DOHH2 (cell line): ENCODE data around the gene PDE4A.
A peak's percentile ranks its signal among the peaks of the same experiment; 100 is the strongest.

Experiments
- H3F3A ChIP-seq: fragments of 200-600 bp; sonication (generic), shearing (Covaris generic); 2 replicates; pipeline ENCODE4 v1.6.0; 2016; ENCODE audit warnings: antibody characterized with exemption, mild to moderate bottlenecking; ENCODE audit not compliant: control insufficient read depth, insufficient read depth
- H3K27ac ChIP-seq: fragments of 200-600 bp; sonication (generic); 2 replicates; pipeline ENCODE4 v1.5.1; 2014; ENCODE audit warnings: low read depth, mild to moderate bottlenecking, low read length, moderate library complexity
- H3K27me3 ChIP-seq: fragments of 200-600 bp; sonication (generic); 2 replicates; pipeline ENCODE4 v1.6.1; 2014; ENCODE audit warnings: mild to moderate bottlenecking, low read length, mixed read lengths; ENCODE audit not compliant: control insufficient read depth
- H3K36me3 ChIP-seq: fragments of 200-600 bp; sonication (generic); 2 replicates; pipeline ENCODE4 v1.6.1; 2014; ENCODE audit warnings: mild to moderate bottlenecking, low read length, moderate library complexity, mixed read lengths; ENCODE audit not compliant: control insufficient read depth
- H3K4me1 ChIP-seq: fragments of 200-600 bp; sonication (generic); 2 replicates; pipeline ENCODE4 v1.6.1; 2014; ENCODE audit warnings: mild to moderate bottlenecking, low read length, mixed read lengths; ENCODE audit not compliant: control insufficient read depth
- H3K4me2 ChIP-seq: fragments of 200-600 bp; sonication (generic); 2 replicates; pipeline ENCODE4 v1.6.0; 2014; ENCODE audit warnings: mild to moderate bottlenecking, low read length, moderate library complexity
- H3K4me3 ChIP-seq: fragments of 200-600 bp; sonication (generic); 2 replicates; pipeline ENCODE4 v1.5.1; 2014; ENCODE audit warnings: mild to moderate bottlenecking, low read length, mixed read lengths
- H3K79me2 ChIP-seq: fragments of 200-600 bp; sonication (generic); 2 replicates; pipeline ENCODE4 v1.6.1; 2014; ENCODE audit warnings: mild to moderate bottlenecking, low read length, mixed read lengths; ENCODE audit not compliant: control insufficient read depth
- H3K9me2 ChIP-seq: fragments of 200-600 bp; sonication (generic); replicated peaks from 2 replicates; pipeline ENCODE4 v1.6.1; 2014; ENCODE audit warnings: mild to moderate bottlenecking, low read length, mixed read lengths; ENCODE audit not compliant: control insufficient read depth
- H3K9me3 ChIP-seq: fragments of 200-600 bp; sonication (generic); 2 replicates; pipeline ENCODE4 v1.6.1; 2014; ENCODE audit warnings: antibody characterized with exemption, low read length, mixed read lengths; ENCODE audit not compliant: control insufficient read depth, insufficient read depth
- H4K20me1 ChIP-seq: fragments of 200-600 bp; sonication (generic); 2 replicates; pipeline ENCODE4 v1.6.0; 2014; ENCODE audit warnings: low read depth, mild to moderate bottlenecking, antibody characterized with exemption, low read length, moderate library complexity; ENCODE audit not compliant: control insufficient read depth, insufficient read depth
- EZH2phosphoT487 ChIP-seq: fragments of 200-600 bp; sonication (generic); IDR thresholded peaks from 2 replicates; pipeline ENCODE4 v1.6.1; 2017; ENCODE audit warnings: borderline replicate concordance, mild to moderate bottlenecking, antibody characterized with exemption, low read length, moderate library complexity, mixed read lengths
- TF ChIP-seq, protein P1 (sequence below): fragments of 200-600 bp; sonication (generic); IDR thresholded peaks from one replicate; pipeline ENCODE4 v1.5.1; 2014; ENCODE audit warnings: antibody characterized with exemption, mild to moderate bottlenecking, low read depth, low read length; ENCODE audit not compliant: poor library complexity, severe bottlenecking

The PDE4A gene

DNA sequence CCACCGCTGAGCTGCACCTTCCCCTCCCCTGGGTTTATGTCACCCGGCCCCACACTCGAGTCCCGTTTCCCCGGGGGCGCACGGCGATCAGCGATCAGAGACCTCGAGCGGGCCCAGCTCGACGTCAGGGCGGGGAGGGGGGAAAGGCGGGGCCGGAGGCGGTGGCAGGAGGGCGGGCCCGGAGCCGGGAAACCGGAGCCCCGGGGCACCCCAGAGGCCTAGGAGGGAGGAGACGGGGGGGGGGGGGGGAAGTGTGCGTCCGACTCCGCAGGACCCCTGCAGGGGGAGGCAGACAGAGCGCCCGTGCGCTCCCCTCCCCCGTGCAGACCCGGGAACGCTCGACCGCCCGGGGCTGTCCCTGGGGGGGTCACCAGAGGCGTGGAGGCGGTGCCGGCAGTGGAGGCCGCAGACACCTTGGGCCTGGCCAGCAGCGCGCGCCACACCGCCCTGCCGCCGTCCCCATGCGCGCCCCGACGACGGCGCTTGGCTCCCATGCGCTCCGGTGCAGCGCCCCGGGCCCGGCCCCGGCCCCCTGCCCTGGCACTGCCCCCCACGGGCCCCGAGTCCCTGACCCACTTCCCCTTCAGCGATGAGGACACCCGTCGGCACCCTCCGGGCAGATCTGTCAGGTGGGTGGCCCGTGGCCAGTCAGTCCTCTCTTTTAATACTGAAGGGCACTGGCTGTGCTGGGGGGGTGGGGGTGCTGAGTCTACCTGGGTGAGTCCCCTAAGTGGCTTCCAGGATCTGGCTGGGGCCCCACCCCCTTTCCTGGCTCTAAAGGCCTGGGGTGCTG is 11.8 kb downstream of the PDE4A start:
- no peaks in the 10 kb centered on the region for H3K36me3 ChIP-seq
- H3K27me3 ChIP-seq, result peaks cover 10% of the 10 kb centered on the region
- no peaks in the 10 kb centered on the region for H3K9me2 ChIP-seq
- peaks cover 32% of the 10 kb centered on the region for H4K20me1 ChIP-seq
- H3K79me2 ChIP-seq, result peaks cover 67% of the 10 kb centered on the region
- H3K4me2 ChIP-seq, result peak overlapping the region; percentile 69
- no peak overlapping the region for H3K27ac ChIP-seq
- TF ChIP-seq, protein P1, sequence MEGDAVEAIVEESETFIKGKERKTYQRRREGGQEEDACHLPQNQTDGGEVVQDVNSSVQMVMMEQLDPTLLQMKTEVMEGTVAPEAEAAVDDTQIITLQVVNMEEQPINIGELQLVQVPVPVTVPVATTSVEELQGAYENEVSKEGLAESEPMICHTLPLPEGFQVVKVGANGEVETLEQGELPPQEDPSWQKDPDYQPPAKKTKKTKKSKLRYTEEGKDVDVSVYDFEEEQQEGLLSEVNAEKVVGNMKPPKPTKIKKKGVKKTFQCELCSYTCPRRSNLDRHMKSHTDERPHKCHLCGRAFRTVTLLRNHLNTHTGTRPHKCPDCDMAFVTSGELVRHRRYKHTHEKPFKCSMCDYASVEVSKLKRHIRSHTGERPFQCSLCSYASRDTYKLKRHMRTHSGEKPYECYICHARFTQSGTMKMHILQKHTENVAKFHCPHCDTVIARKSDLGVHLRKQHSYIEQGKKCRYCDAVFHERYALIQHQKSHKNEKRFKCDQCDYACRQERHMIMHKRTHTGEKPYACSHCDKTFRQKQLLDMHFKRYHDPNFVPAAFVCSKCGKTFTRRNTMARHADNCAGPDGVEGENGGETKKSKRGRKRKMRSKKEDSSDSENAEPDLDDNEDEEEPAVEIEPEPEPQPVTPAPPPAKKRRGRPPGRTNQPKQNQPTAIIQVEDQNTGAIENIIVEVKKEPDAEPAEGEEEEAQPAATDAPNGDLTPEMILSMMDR, result no peak
- TF ChIP-seq EZH2phosphoT487, result no peak
- peaks cover 20% of the 10 kb centered on the region for H3F3A ChIP-seq
- peak overlapping the region; percentile 52 for H3K4me3 ChIP-seq
- H3K9me3 ChIP-seq, result no peaks in the 10 kb centered on the region
- H3K4me1 ChIP-seq, result peaks cover 59% of the 10 kb centered on the region

GRCh38 chr19:10432736-10433130 is 12.4 kb downstream of the PDE4A start:
- Histone ChIP-seq H3K4me1 (peaks cover 53% of the 10 kb centered on the region), H3K79me2 (peaks cover 65% of the 10 kb centered on the region)

DNA sequence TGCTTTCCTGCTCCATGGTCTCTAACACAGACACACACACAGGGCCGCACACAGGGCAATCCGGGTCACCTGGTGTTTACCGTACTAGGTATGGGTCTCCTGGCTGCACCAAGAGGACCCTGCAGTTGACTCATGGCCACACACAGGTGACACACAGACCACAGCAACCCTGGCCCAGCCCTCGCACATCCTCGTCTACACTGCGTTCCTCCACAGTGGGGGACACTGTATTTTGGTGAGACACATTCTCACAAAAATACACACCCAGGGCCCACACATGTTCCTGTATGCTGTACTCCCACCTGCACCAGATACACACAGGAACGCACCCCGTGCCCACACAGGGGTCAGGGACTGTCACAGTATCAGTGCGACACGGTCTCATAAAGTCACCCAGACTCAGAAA is 12.8 kb downstream of the PDE4A start:
- Histone ChIP-seq H3K79me2 (peaks cover 67% of the 10 kb centered on the region), H3K27ac (no peak overlapping the region), H4K20me1 (peaks cover 26% of the 10 kb centered on the region), H3K4me2 (no peak overlapping the region), H3F3A (peaks cover 11% of the 10 kb centered on the region), H3K36me3 (no peaks in the 10 kb centered on the region), H3K27me3 (peaks cover 10% of the 10 kb centered on the region), H3K9me3 (no peaks in the 10 kb centered on the region), H3K4me3 (no peak overlapping the region), H3K9me2 (no peaks in the 10 kb centered on the region), H3K4me1 (peaks cover 49% of the 10 kb centered on the region)
- no peak for TF ChIP-seq EZH2phosphoT487
- TF ChIP-seq, protein P1, result no peak

More at GRCh38 chr19:10432736-10433130, 12.4 kb downstream of the PDE4A start:
- H4K20me1 ChIP-seq, result peaks cover 26% of the 10 kb centered on the region
- peaks cover 10% of the 10 kb centered on the region for H3K27me3 ChIP-seq
- H3K9me2 ChIP-seq, result no peaks in the 10 kb centered on the region
- H3K36me3 ChIP-seq, result no peaks in the 10 kb centered on the region
- H3K27ac ChIP-seq, result no peak overlapping the region
- TF ChIP-seq EZH2phosphoT487, result no peak
- TF ChIP-seq, protein P1, result no peak
- H3K4me3 ChIP-seq, result no peak overlapping the region
- no peak overlapping the region for H3K4me2 ChIP-seq
- no peaks in the 10 kb centered on the region for H3K9me3 ChIP-seq
- H3F3A ChIP-seq, result peaks cover 14% of the 10 kb centered on the region
